Measurements from ENCODE around the gene DCLK1.

The DCLK1 gene

DNA sequence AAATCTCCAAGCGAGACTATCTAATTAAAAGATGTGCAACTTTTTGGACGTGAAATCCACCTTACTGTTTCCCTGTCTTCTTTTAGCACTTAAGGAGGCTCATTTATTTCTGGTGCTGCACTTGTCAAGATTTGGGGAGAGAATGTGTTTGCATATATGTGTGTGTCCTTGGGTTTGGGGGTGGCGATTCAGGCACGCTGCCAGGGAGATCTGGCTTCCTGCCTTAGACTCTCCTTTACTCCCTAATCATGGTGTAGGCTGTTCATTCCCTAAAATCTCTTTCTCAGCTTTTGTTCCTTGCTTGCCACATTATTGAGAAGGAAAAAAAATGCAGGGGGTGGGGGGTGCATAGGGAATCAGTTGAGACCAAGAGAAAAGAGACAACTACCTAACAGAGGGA, 271.2 kb downstream of the DCLK1 start:
- no peak for DNase-seq (ENCODE audit: low spot score)

DNA sequence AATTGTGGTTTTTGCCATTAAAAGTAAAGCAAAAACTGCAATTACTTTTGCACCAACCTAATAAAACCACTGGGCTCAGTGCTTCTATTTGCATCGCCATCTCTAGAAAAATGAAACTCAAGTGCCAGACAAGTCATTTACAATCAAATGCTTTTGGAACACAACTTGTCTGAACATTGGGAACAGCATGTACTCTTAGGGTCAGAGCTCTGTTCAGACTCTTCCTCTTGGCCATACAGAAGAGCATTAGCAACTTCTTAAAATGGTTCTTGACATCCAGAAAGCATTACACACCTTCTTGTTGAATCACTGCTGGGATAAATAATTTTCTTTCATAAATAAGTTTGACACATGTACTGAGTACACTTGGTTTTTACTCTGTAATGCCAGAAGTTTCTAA, 272.5 kb downstream of the DCLK1 start:
- DNase-seq (ENCODE audit: low spot score), result no peak

DNA sequence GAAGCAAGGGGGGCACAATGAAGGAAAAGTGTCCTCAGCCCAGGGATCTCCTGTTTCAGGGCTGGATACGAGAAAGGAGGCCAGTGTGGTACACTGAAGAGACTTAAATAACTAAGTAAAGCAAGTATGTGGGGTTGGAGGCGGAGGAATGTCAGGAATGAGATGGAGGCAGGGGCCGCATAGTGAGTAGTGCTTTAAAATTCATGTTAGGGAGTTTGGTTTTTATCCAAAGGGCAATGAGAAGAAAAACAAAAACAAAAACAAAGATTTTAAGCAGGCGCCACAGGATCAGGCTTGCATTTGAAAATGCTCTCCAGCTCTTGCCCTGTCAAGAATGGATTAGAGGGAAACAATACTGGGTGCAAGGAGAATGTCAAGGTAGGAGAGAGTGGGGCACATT, 273.4 kb downstream of the DCLK1 start:
- DNase-seq (ENCODE audit: low spot score), result peak; percentile 52

DNA sequence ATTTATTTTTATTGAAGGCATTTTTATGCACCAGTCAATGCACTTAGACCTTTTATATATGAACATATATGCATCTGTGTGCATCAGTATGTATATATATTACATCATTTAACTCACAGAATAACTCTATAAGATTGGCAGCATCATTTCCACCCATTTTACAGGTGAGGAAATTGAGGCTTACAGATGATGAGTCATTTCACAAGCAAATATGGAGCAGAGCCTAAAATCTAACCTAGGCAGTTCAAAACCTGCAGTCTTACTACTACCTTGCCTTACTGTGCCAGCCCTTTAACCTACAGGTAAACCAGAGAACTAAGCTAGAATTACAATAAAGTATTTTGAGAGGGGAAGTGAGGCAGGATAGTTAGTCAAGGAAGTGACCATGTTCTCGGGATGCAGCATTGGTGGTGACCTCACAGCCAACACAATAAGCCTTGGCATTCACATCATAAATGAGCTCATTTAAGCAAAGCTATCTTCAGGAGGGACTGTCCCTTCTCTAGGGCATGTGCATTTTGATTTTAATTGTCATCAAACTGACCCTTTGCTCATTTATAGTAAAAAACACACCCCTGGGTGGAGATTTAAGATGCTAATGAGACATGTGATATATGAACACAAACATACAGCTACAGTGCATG, 274.3 kb downstream of the DCLK1 start:
- no peak for DNase-seq (ENCODE audit: low spot score)

DNA sequence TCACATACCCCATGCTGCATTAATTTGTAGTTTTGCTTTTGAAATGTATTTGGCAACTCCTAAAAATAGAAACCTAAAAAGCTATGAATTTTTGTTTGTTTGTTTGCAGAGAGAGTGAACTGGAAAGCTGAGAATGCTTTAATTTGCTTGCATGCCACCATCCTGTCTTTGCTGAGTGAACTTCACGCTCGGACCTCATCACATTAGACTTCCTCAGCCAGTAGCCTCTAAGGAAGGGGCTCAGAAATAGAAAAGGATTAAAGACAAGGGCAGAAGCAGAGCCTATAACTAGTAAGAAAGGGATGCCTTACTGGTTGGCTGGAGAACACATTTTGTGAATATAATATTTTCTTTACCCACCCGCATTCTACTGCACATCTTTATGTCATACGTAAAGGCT, 275.1 kb downstream of the DCLK1 start:
- DNase-seq (ENCODE audit: low spot score), result no peak

DNA sequence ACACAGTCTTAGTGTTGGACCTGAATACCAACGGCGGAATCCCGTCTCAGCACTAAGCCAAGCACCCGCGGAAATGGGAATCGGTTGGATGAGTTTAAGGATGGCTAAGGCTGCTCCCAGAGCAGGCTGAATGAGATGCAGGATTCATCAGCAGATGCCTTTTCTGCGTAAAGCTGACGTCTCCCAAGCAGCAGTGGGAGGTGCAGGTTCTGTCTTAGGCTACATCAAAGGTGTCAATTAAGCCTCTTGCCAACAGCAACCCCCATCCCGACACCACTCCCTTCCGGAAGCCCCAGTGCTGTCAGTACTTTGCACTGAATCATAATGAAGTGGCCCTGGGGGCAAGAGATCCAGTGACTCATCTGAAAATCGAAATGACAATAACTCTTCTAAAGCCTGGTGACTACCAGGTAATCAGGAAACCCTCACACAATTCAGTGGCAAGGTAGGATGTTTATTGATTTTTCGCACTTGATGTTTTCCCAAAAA, 275.6 kb downstream of the DCLK1 start:
- peak; percentile 40 for DNase-seq (ENCODE audit: low spot score)

DNA sequence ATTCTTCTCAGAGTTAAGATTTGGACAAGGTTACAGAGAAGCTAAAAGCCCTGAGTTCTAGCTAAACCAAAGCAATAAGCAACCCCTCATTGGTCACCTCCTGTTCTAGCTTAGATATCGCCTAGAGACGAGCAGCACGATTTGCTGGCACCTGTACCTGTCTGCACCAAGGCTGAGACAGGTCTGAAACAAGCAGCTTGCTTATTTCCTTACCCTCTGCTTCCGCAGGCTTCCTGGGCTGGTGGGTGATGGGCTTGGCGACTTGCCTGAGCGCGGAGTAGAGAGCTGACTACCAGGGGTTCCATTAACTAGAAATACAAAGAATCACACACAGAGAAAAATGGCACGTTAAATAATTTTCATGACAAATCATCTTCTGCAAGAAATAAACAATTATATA, 276.9 kb downstream of the DCLK1 start:
- no peak for DNase-seq (ENCODE audit: low spot score)

DNA sequence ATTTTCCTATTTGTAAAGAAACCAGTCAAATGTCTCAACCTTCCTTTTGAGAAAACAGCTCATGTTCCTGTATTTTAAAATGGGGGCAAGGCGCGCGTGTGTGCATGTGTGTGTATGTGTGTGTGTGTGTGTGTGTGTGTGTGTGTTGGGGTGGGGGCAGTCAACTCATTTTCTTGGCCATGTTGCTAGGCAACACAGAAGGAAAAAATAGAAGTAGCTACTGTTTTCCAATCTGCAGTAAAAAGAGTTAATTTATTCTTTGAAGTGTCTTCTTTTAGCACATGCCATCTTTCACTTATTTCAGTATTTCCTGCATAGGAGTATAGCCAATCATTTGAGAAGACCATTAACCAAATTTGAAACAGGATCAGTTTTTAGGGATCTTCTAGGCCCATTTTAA, 279.3 kb downstream of the DCLK1 start:
- DNase-seq (ENCODE audit: low spot score), result no peak

DNA sequence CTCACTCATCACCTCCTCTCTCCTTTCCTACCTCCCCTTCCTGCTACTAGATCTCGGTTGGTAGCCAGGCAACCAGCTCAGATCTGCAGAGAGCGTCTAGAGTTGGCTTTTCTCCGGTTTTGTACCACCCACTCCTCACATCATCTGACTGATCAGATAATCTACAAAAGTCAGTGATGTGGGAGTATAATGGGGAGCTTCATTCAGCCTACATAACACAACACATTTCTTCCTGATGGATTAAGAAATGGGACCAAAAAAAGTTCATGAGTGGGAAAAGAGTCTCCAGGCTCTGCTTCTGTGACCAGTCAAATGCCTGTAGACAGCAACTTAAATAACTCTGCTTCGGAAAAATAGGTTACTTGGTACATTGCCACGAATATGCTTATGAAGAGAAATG, 279.8 kb downstream of the DCLK1 start:
- no peak for DNase-seq (ENCODE audit: low spot score)

DNA sequence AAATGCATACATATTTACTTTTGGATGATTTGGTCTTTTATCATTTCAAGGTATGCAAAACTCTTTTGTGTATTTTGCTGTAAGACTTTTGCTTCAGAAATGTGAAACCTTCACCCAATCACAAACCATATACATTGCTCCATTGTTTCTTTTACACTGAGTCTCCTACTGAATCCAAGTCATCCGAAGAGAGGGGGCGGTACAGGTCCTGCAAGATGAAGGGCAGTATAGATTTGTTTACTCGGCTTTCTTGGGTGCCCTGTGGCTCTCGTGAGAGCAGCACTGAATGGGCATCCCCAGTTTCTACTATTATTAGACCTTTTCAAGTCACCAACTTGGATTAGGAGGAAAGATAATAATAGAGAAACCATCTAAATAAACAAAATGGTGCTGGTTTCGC, 280.6 kb downstream of the DCLK1 start:
- no peak for DNase-seq (ENCODE audit: low spot score)

DNA sequence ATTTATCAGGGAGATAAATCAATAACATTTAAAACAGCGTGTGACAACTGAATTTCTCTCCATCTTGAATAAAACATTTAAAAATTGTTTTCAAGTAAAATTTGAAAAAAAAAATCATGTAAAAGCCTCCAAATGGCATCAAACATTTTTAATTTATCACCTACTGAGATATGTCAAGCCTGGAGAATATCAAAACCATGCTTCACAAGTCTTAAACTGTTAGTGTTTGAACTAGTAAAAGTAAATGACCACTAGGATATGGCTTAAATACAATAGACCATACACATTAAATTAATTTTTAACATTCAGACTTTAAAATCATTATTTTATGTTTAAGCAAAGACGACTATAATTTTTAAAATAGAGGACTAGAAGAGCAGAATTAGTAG, 281.9 kb downstream of the DCLK1 start:
- no peak for DNase-seq (ENCODE audit: low spot score)

DNA sequence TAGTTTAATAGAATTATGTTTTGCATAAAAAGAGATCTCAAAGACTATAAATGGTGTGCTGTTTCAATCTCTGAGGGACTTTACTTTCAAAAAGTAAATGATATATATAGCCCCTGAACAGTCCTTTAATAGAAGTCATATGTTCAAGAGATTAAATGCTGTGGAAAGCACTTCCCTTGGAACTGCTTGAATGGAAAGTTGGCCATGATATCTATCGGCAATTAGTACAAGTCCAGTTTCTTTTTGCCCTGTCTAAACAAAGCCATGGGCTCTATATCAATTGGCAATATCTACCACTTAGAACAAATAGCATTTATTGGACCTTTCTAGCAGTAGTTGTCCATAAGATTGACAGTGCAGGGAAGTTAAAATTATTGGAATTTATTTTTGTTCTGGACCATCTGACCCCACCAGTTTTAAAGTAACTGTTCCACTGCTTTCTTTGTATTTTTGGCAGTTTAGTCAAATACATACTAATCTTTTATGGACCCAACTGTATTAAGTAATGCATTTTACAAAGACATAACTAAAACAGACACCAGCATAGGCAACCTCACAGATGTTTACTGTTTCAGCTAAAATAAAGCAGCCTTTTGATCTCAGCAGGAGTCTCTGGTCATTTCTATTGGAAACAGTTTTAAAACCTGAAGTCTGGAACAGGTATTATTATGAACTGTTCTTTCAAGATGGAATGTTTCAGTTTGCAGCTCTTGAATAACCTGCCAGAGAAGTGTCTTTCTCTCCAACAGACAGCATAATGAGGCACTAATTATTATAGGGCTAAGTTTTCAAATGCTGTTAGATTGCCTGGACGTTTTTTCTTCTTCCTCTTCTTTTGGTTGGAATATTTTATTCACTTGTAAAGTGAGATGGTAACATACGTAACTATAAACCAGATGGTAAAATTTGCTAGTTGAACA, 282.6 kb downstream of the DCLK1 start:
- DNase-seq (ENCODE audit: low spot score), result no peak

DNA sequence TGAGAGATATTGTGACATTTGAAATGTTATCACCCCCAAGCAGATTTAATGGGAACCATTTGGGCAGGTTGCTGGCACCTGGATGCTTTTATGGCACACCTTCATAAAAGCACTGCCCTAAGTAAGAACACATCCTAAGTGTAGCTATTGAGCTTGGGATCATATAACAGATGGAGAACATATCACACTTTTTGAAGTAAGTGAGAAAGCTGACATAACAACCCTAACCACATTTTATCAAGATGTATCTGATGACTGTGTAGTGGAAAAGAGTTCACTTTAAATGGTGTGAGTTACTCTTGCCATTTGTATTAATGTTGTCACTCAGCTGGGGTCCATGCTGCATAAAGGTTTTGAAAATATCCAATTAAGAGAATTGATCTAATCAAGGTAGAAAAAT, 287.9 kb downstream of the DCLK1 start:
- DNase-seq (ENCODE audit: low spot score), result no peak

DNA sequence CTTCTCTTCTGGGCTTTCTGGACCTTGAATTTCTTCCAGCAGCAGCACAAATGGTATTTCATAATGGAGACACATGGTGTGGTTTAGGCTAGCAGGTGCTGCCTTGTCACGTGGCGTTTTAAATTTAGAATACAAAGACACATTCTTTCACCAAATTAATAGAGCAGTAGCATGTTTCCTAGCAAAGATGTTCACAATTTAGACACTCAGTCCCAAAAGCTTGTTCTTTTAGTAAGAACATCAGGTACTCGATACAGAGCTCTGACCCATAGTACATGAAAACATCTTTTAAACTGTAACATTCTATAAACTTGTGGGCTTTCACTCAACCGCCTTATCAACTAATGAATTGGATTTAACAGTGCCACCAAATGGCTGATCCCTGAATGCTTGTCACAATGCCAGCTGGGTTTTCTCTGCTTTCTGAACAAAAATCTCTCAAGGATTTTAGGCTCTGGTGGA, 290.1 kb downstream of the DCLK1 start:
- no peak for DNase-seq (ENCODE audit: low spot score)

DNA sequence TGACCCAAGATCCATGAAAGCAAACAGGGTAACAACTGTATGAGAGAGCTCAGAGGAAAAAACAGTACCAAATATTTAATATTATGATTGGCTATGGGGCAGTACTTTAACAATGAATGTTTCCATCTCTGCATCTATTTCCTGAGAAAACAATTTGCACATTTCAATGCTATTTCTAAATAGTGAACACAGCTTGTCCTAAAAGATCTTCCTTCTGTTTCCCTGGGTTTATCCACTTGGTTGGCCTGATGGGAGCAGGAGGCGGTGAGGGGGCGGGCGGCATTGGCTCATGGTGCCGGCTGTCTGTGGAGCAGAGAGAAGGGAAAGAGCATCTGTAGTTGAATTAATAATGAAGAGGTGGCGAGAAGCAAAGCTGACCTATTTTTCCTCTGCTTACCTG, 291.4 kb downstream of the DCLK1 start:
- DNase-seq (ENCODE audit: low spot score), result no peak

DNA sequence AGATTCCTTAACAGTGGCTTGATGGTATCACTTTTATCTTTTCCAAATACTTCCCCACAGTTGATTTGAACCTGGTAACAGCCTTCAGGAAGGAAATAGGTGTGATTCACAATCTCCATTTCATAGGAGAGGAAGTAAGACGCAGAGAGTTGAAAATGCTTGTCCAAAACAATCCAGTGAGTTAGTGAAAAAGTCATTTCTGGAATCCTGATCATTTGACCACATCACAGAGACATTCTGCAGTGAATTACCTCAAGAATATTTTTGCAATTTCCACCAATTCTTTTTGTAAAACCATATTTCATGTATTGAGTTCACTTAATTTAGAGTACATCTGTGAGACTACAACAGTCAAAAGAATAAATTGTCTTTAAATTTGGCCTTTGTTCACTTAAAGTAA, 292.8 kb downstream of the DCLK1 start:
- peak; percentile 80 for DNase-seq (ENCODE audit: low spot score)

DNA sequence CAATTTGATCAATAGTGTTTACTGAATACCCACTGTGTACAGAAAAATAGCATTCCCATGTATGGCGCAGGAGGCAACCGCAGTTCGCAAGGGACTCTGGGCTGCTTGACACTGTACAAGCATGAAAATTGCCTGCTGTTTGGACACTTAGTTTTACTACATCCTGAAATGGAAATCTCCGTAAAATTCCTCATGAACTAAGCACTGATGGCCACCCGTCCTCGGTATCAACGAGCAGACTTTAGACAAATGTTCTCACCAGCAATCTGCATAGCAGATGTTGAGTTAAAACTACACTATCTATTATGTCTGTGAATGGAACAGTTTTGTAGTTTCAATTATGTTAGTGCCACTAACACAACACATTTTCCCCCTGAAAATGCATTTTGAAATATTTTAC, 294.7 kb downstream of the DCLK1 start:
- peak; percentile 43 for DNase-seq (ENCODE audit: low spot score)

DNA sequence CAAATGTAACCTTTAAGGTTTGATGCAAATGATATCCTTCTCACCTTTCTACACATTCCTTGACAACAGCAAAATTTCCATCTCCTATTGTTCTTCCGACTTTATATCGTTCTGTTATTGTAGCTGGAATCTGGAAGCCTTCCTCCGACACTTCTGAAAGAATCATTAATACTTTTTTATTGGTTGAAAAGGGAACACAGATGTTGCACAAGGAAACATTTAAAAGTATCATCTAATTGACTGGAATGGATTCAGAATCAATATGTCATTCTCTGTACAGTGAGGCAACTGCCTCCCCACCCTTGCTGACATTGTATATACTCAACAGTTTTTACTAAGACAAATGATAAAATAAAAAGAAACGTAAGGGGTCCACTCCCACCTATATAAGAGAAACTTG, 295.2 kb downstream of the DCLK1 start:
- no peak for DNase-seq (ENCODE audit: low spot score)

DNA sequence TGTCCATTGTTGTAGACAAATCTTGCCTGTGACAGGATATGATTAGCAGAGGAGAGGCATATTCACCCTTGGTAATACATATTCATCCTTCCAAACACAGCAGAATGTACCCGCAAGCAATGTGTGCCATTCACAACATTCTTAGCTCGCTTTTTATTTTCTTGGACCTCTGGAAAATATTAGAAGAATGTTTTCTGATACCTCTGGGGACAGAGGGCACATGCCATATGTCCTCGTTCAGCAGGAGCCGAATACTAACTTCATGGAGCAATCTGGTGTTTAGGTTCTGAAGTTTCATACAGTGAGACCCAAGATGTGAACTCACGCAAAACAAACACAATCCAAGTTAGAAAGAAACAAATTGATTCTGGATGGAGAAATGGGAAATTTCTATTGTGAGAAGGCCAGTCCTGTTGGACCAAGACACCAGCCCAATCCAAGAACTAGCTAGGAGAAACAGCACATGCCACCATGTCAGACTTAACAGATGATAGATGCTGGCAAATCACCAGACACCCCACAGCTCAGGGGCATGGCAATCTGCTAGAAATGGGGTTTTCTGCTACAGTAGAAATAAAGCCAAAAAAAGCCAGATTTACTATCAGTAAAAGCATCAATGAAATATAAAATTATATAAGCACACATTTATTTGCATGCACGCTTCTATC, 297.4 kb downstream of the DCLK1 start:
- DNase-seq (ENCODE audit: low spot score), result no peak

DNA sequence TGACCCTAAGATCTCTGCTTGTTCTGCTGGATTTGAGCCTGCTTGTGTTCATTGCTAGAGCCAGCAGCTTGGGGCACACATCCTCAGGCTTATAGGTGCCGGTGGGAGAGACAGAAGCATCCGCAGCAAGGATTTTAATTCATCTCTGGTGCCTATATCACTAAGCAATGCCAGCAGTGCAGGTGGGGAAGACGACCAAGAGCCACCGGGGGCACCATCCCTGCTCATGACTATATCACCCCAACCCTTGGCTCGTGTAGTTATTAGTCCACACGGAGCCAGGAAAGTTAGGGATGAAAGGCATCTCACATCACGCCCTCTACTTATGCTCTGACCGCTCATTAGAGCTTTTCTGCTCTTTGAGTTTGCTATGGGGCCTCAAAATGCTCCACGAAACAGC, 298.2 kb downstream of the DCLK1 start:
- no peak for DNase-seq (ENCODE audit: low spot score)

DNA sequence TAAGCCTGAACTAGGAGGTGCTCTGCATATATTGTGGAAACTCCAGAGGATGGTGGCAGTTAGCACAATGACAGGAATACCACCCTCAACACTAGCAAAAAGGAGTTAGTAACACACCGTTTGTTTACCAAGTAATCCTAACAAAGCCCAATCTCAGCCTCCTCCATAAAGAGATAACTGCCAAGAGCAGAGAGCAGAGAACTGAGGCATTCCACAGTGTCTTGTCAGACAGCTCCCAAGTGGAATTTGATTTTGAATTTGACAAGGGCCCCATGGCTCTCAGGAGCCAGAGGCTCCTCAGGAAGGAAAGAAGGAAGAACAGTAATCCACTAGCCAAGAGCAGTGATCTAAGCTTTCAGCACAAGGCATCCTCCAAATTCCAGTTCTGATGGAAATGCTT, 298.6 kb downstream of the DCLK1 start:
- DNase-seq (ENCODE audit: low spot score), result no peak

DNA sequence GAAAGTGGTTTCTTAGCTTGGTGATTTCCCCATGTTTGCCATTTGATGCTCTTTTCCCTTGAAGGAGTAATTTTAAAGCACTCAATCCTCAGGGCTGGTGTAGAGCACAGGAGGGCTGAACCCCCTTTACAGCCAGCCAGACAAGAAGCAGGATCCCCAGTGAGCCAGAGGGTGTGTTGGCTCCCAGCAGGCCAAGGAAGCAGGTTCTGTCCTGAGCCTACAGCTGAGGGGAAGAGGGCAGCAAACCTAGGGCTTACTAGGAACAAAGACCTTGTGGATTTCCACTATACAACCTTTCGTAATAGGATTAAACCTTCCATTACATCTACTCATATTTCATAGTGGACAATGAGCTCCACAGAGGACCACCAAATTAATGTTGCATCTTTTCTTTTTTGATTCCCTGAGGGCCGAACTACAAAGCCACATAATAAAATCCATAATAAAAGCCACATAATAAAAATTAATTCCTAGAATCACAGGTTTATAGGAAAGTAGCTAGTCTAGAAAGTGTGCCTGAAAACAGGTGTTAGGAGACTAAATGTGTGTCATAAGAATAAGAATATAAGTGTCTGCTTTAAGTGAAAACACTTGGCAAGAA, 300.2 kb downstream of the DCLK1 start:
- no peak for DNase-seq (ENCODE audit: low spot score)
